ENCODE results near the gene SMIM14.

GRCh38 chr4:39528061-39528465 is 110.6 kb downstream of the SMIM14 start:
- no peak for TF ChIP-seq EZH2phosphoT487 (IDR thresholded peaks at IDR 0.05)
- TF ChIP-seq EZH2 (IDR thresholded peaks at IDR 0.05): no peak

Data from neural progenitor cell (in vitro differentiated cells).